Fibroblast of skin of left quadriceps (primary cell): ENCODE measurements around the gene FKBP8.
A peak's percentile ranks its signal among the peaks of the same experiment; 100 is the strongest.

ENCODE experiments used
- DNase-seq, 2 experiments: peaks; one replicate each; pipeline ENCODE4 v3.0.0-alpha.2; 2013; ENCODE audit warnings: low read depth in 2 of 2

The FKBP8 gene

GRCh38 chr19:18521692-18522123, 21.7 kb downstream of the FKBP8 start, which contains the start of gene ELL:
Gene ELL (minus strand): TSS chr19:18522070. CDS start chr19:18522055, 15 bp downstream.
- DNase-seq = no peak

- DNase-seq = no peak
Measured at GRCh38 chr19:18520848-18521691, 22.3 kb downstream of the FKBP8 start.

GRCh38 chr19:18519962-18520847, 23.2 kb downstream of the FKBP8 start:
- peak; percentile 46 to 51 for DNase-seq

- DNase-seq = no peak
Measured at GRCh38 chr19:18518639-18519038, 24.7 kb downstream of the FKBP8 start.

GRCh38 chr19:18517606-18518005, 25.8 kb downstream of the FKBP8 start:
- no peak for DNase-seq

- no peak for DNase-seq
Measured at GRCh38 chr19:18515959-18516358, 27.4 kb downstream of the FKBP8 start.

GRCh38 chr19:18514800-18515682, 28.3 kb downstream of the FKBP8 start:
- no peak for DNase-seq

- no peak for DNase-seq
Measured at GRCh38 chr19:18513868-18514267, 29.5 kb downstream of the FKBP8 start.

GRCh38 chr19:18510216-18510615, 33.2 kb downstream of the FKBP8 start:
- no peak for DNase-seq

GRCh38 chr19:18508585-18508984, 34.8 kb downstream of the FKBP8 start:
- no peak for DNase-seq

- no peak for DNase-seq
Measured at GRCh38 chr19:18507727-18508440, 35.5 kb downstream of the FKBP8 start.

GRCh38 chr19:18507021-18507726, 36.2 kb downstream of the FKBP8 start:
- no peak for DNase-seq

GRCh38 chr19:18506101-18506930, 37.1 kb downstream of the FKBP8 start:
- no peak for DNase-seq

- DNase-seq = no peak
Measured at GRCh38 chr19:18504886-18505610, 38.3 kb downstream of the FKBP8 start.

- DNase-seq = no peak
Measured at GRCh38 chr19:18503971-18504885, 39.1 kb downstream of the FKBP8 start.

- DNase-seq = no peak
Measured at GRCh38 chr19:18503337-18503970, 39.9 kb downstream of the FKBP8 start.

- no peak for DNase-seq
Measured at GRCh38 chr19:18502638-18503294, 40.6 kb downstream of the FKBP8 start.
